ENCODE data around the gene FOXK1.

Gene FOXK1

GRCh38 chr7:4727914-4728705 is 46.0 kb downstream of the FOXK1 start:
- H3K27ac Mint-ChIP-seq, result no peak overlapping the region
- H3K4me3 Mint-ChIP-seq, result no peak overlapping the region
- peaks cover 65% of the 10 kb centered on the region for H3K4me1 Mint-ChIP-seq
- no peaks in the 10 kb centered on the region for H3K27me3 Mint-ChIP-seq
- CTCF ChIA-PET, result no interaction called here
- H3K9me3 Mint-ChIP-seq, result no peaks in the 10 kb centered on the region
- peaks cover 25% of the 10 kb centered on the region for H3K36me3 Mint-ChIP-seq
- DNase-seq, result no peak

GRCh38 chr7:4729266-4729665 is 47.2 kb downstream of the FOXK1 start:
- Mint-ChIP-seq H3K4me1 (peaks cover 68% of the 10 kb centered on the region), H3K27ac (no peak overlapping the region), H3K4me3 (no peak overlapping the region), H3K27me3 (no peaks in the 10 kb centered on the region), H3K9me3 (no peaks in the 10 kb centered on the region), H3K36me3 (peaks cover 28% of the 10 kb centered on the region)
- CTCF ChIA-PET, result interaction anchor here (0.6 kb wide), 1 partner anchor 866 kb away, joined by 3 read pairs; no protein-coding TSS in a partner anchor
- no peak for DNase-seq

- H3K4me3 Mint-ChIP-seq, result no peak overlapping the region
These were observed 48.2 kb downstream of the FOXK1 start for GRCh38 chr7:4730276-4730675.

GRCh38 chr7:4730971-4731370 is 48.9 kb downstream of the FOXK1 start:
- no peaks in the 10 kb centered on the region for H3K9me3 Mint-ChIP-seq
- CTCF ChIA-PET, result no interaction called here
- no peaks in the 10 kb centered on the region for H3K27me3 Mint-ChIP-seq
- no peak overlapping the region for H3K27ac Mint-ChIP-seq
- peaks cover 27% of the 10 kb centered on the region for H3K36me3 Mint-ChIP-seq
- H3K4me3 Mint-ChIP-seq, result no peak overlapping the region
- H3K4me1 Mint-ChIP-seq, result peaks cover 68% of the 10 kb centered on the region
- DNase-seq, result no peak

More at GRCh38 chr7:4730276-4730675, 48.2 kb downstream of the FOXK1 start:
- Mint-ChIP-seq H3K36me3 (peaks cover 24% of the 10 kb centered on the region), H3K27me3 (no peaks in the 10 kb centered on the region), H3K9me3 (no peaks in the 10 kb centered on the region), H3K27ac (no peak overlapping the region), H3K4me1 (peaks cover 68% of the 10 kb centered on the region)
- CTCF ChIA-PET, result no interaction called here
- no peak for DNase-seq

- peaks cover 72% of the 10 kb centered on the region for H3K4me1 Mint-ChIP-seq
- H3K36me3 Mint-ChIP-seq, result peaks cover 27% of the 10 kb centered on the region
- H3K4me3 Mint-ChIP-seq, result no peak overlapping the region
- peak overlapping the region; percentile 45 for H3K27ac Mint-ChIP-seq
- H3K9me3 Mint-ChIP-seq, result no peaks in the 10 kb centered on the region
- DNase-seq, result no peak
- H3K27me3 Mint-ChIP-seq, result no peaks in the 10 kb centered on the region
- CTCF ChIA-PET, result no interaction called here
These were observed 49.7 kb downstream of the FOXK1 start for GRCh38 chr7:4731803-4732202.

- DNase-seq, result peak; percentile 60
- H3K4me1 Mint-ChIP-seq, result peaks cover 87% of the 10 kb centered on the region
- H3K36me3 Mint-ChIP-seq, result peaks cover 29% of the 10 kb centered on the region
- H3K27me3 Mint-ChIP-seq, result no peaks in the 10 kb centered on the region
- CTCF ChIA-PET, result interaction anchor here (1.6 kb wide), 1 partner anchor 18 kb away, joined by 5 read pairs; no protein-coding TSS in a partner anchor
- H3K4me3 Mint-ChIP-seq, result peak overlapping the region; percentile 44
- H3K9me3 Mint-ChIP-seq, result no peaks in the 10 kb centered on the region
- H3K27ac Mint-ChIP-seq, result peak overlapping the region; percentile 81
These were observed 51.9 kb downstream of the FOXK1 start for GRCh38 chr7:4733936-4734528.

GRCh38 chr7:4734587-4735345 is 52.7 kb downstream of the FOXK1 start:
- H3K27ac Mint-ChIP-seq, result peak overlapping the region; percentile 45
- H3K9me3 Mint-ChIP-seq, result no peaks in the 10 kb centered on the region
- H3K36me3 Mint-ChIP-seq, result peaks cover 29% of the 10 kb centered on the region
- no peaks in the 10 kb centered on the region for H3K27me3 Mint-ChIP-seq
- CTCF ChIA-PET, result interaction anchor here (1.0 to 1.7 kb wide), 4 partner anchors 11 to 51 kb away, joined by 3 to 6 read pairs (median 6); no protein-coding TSS in a partner anchor
- H3K4me3 Mint-ChIP-seq, result no peak overlapping the region
- peaks cover 91% of the 10 kb centered on the region for H3K4me1 Mint-ChIP-seq
- DNase-seq, result no peak

- CTCF ChIA-PET, result interaction anchor here (0.9 kb wide), 1 partner anchor 14 kb away, joined by 4 read pairs; no protein-coding TSS in a partner anchor
- H3K4me3 Mint-ChIP-seq, result no peak overlapping the region
- no peak for DNase-seq
- H3K4me1 Mint-ChIP-seq, result peaks cover 82% of the 10 kb centered on the region
- no peaks in the 10 kb centered on the region for H3K27me3 Mint-ChIP-seq
- peak overlapping the region; percentile 20 for H3K27ac Mint-ChIP-seq
- peaks cover 33% of the 10 kb centered on the region for H3K36me3 Mint-ChIP-seq
- H3K9me3 Mint-ChIP-seq, result no peaks in the 10 kb centered on the region
These were observed 55.2 kb downstream of the FOXK1 start for GRCh38 chr7:4737300-4737699.

GRCh38 chr7:4738711-4739527 is 56.8 kb downstream of the FOXK1 start:
- CTCF ChIA-PET, result interaction anchor here (0.6 to 1.0 kb wide), 3 partner anchors 11 to 17 kb away, joined by 3 to 4 read pairs (median 3); no protein-coding TSS in a partner anchor
- Mint-ChIP-seq H3K36me3 (peaks cover 34% of the 10 kb centered on the region), H3K27ac (peak overlapping the region; percentile 85), H3K4me1 (peaks cover 82% of the 10 kb centered on the region), H3K4me3 (peak overlapping the region; percentile 57), H3K9me3 (no peaks in the 10 kb centered on the region), H3K27me3 (no peaks in the 10 kb centered on the region)
- peak; percentile 45 for DNase-seq

- Mint-ChIP-seq H3K9me3 (no peaks in the 10 kb centered on the region), H3K36me3 (peaks cover 34% of the 10 kb centered on the region), H3K4me1 (peaks cover 82% of the 10 kb centered on the region), H3K27ac (peak overlapping the region; percentile 85), H3K27me3 (no peaks in the 10 kb centered on the region), H3K4me3 (peak overlapping the region; percentile 57)
- DNase-seq, result peak; percentile 49
- CTCF ChIA-PET, result interaction anchor here (1.0 kb wide), 1 partner anchor 16 kb away, joined by 4 read pairs; no protein-coding TSS in a partner anchor
These were observed 57.5 kb downstream of the FOXK1 start for GRCh38 chr7:4739528-4739992.

- Mint-ChIP-seq H3K4me1 (peaks cover 81% of the 10 kb centered on the region), H3K36me3 (peaks cover 29% of the 10 kb centered on the region), H3K27me3 (no peaks in the 10 kb centered on the region), H3K4me3 (no peak overlapping the region), H3K9me3 (no peaks in the 10 kb centered on the region), H3K27ac (no peak overlapping the region)
- CTCF ChIA-PET, result interaction anchor here (0.7 kb wide), 1 partner anchor 8 kb away, joined by 3 read pairs; no protein-coding TSS in a partner anchor
- DNase-seq, result no peak
These were observed 58.7 kb downstream of the FOXK1 start for GRCh38 chr7:4740796-4741195.

GRCh38 chr7:4742051-4742573 is 60.0 kb downstream of the FOXK1 start:
- no peak overlapping the region for H3K4me3 Mint-ChIP-seq
- H3K27me3 Mint-ChIP-seq, result no peaks in the 10 kb centered on the region
- peaks cover 81% of the 10 kb centered on the region for H3K4me1 Mint-ChIP-seq
- H3K36me3 Mint-ChIP-seq, result peaks cover 33% of the 10 kb centered on the region
- H3K9me3 Mint-ChIP-seq, result no peaks in the 10 kb centered on the region
- DNase-seq, result no peak
- no peak overlapping the region for H3K27ac Mint-ChIP-seq
- CTCF ChIA-PET, result no interaction called here

- Mint-ChIP-seq H3K27me3 (no peaks in the 10 kb centered on the region), H3K4me3 (no peak overlapping the region), H3K4me1 (peaks cover 82% of the 10 kb centered on the region), H3K9me3 (no peaks in the 10 kb centered on the region), H3K36me3 (peaks cover 35% of the 10 kb centered on the region), H3K27ac (peak overlapping the region; percentile 98)
- CTCF ChIA-PET, result no interaction called here
- DNase-seq, result no peak
These were observed 60.8 kb downstream of the FOXK1 start for GRCh38 chr7:4742852-4743251.
